ENCODE results near the gene MCRIP2.

MCRIP2 gene

DNA sequence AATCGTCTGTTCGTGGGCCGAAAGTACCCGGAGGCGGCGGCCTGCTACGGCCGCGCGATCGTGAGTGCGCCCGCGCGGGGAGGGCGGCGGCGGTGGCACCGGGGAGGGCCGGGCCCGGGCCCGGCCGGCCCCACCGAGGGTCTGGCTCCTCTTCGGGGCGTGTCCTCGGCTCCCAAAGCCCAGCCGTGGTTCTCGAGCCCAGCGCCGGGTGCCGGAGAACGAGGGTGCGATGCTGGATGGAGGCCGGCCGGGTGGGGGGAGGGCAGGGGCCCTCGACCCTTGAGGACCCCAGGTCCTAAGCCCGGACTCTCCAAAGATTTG is 39.0 kb downstream of the MCRIP2 start:
- Mint-ChIP-seq H3K4me1 (peaks cover 38% of the 10 kb centered on the region), H3K9me3 (no peaks in the 10 kb centered on the region), H3K27me3 (peaks cover 23% of the 10 kb centered on the region), H3K36me3 (peaks cover 16% of the 10 kb centered on the region), H3K27ac (peak overlapping the region; percentile 68), H3K4me3 (peak overlapping the region; percentile 81)
- no peak for DNase-seq
- CTCF ChIA-PET: interaction anchor here (0.9 to 1.7 kb wide), 2 partner anchors 13 to 33 kb away, joined by 3 to 6 read pairs; partner anchors contain the start of gene RHOT2

DNA sequence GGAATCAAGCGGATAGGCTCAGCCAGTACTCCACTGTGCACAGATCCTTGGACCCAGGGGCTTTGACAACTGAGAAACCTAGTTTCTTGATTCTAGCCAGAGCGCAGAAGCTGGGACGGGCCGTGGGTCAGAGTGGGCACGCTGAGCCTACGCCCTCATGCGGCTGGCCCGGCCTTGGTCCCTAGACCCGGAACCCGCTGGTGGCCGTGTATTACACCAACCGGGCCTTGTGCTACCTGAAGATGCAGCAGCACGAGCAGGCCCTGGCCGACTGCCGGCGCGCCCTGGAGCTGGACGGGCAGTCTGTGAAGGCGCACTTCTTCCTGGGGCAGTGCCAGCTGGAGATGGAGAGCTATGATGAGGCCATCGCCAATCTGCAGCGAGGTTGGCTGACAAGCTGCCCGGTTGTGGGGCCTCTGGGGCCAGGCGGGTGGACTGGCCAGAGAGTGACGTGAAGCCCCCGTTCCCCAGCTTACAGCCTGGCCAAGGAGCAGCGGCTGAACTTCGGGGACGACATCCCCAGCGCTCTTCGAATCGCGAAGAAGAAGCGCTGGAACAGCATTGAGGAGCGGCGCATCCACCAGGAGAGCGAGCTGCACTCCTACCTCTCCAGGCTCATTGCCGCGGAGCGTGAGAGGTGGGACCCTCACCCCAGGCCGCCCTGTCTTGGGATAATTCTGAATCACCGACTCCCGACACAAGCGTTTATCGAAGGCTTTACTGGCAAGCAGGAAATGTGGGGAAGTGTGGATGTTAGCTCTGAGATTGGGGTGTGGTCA is 39.5 kb downstream of the MCRIP2 start:
- H3K27ac Mint-ChIP-seq: peak overlapping the region; percentile 68
- peak overlapping the region; percentile 81 for H3K4me3 Mint-ChIP-seq
- H3K27me3 Mint-ChIP-seq: peaks cover 17% of the 10 kb centered on the region
- DNase-seq: no peak
- H3K9me3 Mint-ChIP-seq: no peaks in the 10 kb centered on the region
- CTCF ChIA-PET: interaction anchor here (1.7 kb wide), 1 partner anchor 13 kb away, joined by 6 read pairs; the partner anchor contains the start of gene RHOT2
- peaks cover 17% of the 10 kb centered on the region for H3K36me3 Mint-ChIP-seq
- H3K4me1 Mint-ChIP-seq: peaks cover 42% of the 10 kb centered on the region

DNA sequence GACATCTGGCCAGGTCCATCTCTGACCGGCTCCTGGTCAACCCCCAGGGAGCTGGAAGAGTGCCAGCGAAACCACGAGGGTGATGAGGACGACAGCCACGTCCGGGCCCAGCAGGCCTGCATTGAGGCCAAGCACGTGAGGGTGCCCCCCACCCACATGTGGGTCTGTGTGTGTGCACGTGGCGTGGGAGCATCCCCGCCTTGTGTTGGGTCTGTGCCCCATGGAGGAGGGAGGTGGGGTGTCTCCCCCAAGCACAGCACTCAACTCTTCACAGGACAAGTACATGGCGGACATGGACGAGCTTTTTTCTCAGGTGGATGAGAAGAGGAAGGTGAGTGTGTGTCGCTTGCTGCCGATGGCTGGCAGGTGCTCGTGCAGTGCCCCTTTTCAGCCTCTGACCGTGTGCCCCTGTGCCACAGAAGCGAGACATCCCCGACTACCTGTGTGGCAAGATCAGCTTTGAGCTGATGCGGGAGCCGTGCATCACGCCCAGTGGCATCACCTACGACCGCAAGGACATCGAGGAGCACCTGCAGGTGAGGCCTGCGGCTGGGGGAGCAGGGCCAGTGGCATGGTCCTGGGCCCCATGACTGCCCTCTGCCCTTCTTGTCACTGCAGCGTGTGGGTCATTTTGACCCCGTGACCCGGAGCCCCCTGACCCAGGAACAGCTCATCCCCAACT is 40.3 kb downstream of the MCRIP2 start:
- Mint-ChIP-seq H3K9me3 (no peaks in the 10 kb centered on the region), H3K4me3 (peak overlapping the region; percentile 81), H3K4me1 (peaks cover 38% of the 10 kb centered on the region), H3K27ac (no peak overlapping the region), H3K27me3 (peaks cover 10% of the 10 kb centered on the region), H3K36me3 (peaks cover 21% of the 10 kb centered on the region)
- CTCF ChIA-PET: interaction anchor here (1.7 kb wide), 1 partner anchor 14 kb away, joined by 6 read pairs; the partner anchor contains the start of gene RHOT2
- DNase-seq: no peak

DNA sequence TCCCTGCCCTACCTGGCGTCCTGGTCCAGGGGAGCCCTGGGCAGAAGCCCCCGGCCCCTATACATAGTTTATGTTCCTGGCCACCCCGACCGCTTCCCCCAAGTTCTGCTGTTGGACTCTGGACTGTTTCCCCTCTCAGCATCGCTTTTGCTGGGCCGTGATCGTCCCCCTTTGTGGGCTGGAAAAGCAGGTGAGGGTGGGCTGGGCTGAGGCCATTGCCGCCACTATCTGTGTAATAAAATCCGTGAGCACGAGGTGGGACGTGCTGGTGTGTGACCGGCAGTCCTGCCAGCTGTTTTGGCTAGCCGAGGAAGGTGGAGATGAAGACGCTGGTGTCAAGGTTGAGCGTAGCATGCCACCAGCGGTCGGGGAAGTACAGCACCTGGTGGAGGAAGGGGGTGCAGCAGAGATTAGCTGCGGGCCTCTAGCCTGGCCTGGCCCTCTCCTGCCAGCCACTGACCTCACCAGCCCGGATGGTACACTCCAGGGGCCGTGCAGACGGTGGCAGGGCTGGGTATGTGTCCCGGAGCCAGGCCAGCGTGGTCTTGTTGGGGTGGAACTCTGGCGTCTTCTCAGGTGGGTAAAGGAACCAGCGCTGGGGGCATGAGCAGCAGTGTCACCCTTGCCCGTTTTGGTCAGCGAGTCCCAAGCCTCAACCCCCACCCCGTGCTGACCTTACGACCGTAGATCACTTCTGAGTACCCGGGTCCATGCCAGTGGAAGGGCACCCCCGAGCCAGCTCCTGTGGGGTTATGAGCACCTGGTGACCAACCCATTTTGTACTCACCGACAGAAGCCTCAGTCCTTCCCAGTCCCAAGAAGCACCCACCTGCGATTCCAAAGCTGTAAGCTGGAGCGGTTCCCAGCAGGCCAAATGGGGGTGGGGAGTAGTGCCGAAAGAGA is 41.1 kb downstream of the MCRIP2 start:
- Mint-ChIP-seq H3K4me1 (peaks cover 36% of the 10 kb centered on the region), H3K4me3 (peak overlapping the region; percentile 74), H3K9me3 (no peaks in the 10 kb centered on the region), H3K27me3 (peaks cover 4% of the 10 kb centered on the region), H3K27ac (peak overlapping the region; percentile 67), H3K36me3 (peaks cover 22% of the 10 kb centered on the region)
- CTCF ChIA-PET: no interaction called here
- DNase-seq: no peak

DNA sequence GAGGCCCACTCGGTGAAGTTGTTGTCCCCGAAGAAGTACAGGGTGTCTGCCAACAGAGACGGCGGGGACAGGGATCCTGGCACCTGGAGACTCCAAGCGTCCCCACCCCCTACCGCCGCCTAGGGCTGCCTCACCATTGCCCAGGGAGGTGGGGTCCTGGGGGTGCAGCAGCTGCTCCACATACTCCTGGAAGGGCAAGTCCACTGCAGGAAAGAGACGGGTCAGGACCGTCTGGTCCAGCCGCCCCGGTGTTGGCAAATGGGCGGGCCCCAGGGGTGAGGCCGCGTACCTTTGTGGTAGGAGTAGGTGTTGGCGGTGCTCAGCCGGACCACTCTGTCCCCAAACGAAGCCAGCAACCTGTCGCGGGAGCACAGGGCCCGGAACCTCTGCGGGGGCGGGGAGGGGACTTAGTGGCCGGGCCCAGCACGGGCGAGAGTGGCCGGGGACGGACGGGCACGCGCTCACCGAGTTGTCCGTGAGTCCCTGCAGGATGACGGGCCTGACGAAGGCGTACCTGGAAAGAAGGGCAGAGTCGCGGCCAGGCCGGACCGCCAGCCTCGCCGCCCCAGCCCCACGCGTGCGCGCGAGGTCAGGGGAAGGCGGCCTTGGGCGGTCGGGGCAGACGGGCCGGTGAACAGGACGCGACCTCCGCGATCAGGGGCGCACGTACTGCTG is 41.9 kb downstream of the MCRIP2 start:
- peaks cover 22% of the 10 kb centered on the region for H3K36me3 Mint-ChIP-seq
- CTCF ChIA-PET: no interaction called here
- H3K9me3 Mint-ChIP-seq: no peaks in the 10 kb centered on the region
- peak overlapping the region; percentile 67 for H3K27ac Mint-ChIP-seq
- H3K4me3 Mint-ChIP-seq: peak overlapping the region; percentile 74
- H3K4me1 Mint-ChIP-seq: peaks cover 36% of the 10 kb centered on the region
- H3K27me3 Mint-ChIP-seq: peaks cover 4% of the 10 kb centered on the region
- DNase-seq: no peak

DNA sequence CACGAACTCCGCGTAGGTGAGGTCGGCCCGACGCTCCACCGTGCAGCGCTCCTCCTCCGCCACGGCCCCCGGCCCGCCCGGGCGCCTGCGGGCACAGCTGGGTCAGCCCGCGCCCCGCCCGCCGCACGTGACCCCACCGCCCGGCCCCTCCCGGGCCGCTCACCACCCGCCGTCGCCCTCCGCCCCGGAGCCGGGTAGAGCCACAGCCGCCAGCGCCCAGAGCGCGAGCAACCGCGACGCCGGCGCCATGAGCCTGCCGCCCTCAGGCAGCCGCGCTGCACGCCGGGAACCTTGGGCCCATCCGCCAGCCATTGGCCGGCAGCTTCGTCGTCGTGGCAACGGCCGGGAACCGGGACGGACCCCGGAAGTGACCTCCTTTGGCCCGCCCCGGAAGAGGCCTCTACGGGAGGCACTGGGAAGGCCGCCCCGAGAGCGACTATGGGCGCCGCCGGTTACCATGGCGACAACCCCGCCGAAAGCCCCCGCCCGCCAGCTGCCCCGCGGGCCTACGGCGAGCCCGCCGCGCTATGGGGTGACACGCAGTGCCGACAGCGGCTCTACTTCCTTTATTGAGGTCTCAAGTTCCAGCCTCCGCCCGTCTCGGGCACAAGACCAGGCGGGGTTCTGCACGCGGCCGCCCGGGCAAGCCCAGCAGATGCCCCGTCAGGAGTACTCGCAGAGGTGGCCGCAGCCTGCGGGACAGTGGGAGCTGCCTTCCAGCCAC is 42.6 kb downstream of the MCRIP2 start, which contains the start of gene JMJD8:
TSS of gene JMJD8 (minus strand) at position 264 of the 724 bp plus-strand sequence. CDS start at position 249, 15 bp downstream.
- Mint-ChIP-seq H3K4me1 (peaks cover 38% of the 10 kb centered on the region), H3K9me3 (no peaks in the 10 kb centered on the region), H3K36me3 (peaks cover 22% of the 10 kb centered on the region), H3K27me3 (no peaks in the 10 kb centered on the region), H3K4me3 (peak within 1 kb of the TSS; percentile 74), H3K27ac (peak within 1 kb of the TSS; percentile 68)
- DNase-seq: peak; percentile 98
- CTCF ChIA-PET: no interaction called here

DNA sequence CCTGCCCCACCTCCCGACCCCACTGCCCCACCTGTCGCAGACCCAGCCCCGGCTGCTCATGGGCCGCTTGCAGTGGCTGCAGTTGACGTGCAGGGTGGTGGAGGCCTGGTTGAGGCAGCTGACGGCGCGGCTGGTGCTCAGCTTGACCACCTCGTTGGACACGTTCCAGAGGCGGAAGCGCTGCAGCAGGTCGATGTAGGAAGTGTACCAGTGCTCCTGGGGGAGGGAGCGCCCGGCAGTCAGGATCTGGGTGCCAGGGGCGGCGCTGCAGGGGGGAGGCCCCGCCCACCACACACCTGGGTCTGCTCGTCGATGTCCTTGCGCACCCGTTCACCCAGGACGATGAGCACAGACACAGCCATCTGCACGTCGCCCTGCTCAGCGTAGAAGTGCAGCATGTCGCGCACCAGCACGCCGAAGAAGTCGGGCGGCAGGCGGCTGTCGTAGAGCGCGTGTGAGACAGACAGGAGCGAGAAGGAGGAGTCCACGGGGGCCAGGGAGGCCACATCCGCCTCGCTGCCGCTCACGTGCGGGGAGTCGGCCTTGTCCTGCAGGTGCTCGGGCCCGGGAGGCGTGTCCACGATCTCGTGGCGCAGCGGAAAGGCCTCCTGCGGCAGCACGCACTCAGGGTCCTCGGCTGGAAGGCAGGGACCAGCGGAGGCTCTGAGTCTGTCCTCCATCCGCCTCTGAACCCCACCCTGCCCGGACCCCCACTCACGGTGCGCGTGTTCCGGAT is 43.5 kb downstream of the MCRIP2 start:
- peaks cover 22% of the 10 kb centered on the region for H3K36me3 Mint-ChIP-seq
- no peaks in the 10 kb centered on the region for H3K27me3 Mint-ChIP-seq
- H3K4me3 Mint-ChIP-seq: no peak overlapping the region
- CTCF ChIA-PET: no interaction called here
- no peak for DNase-seq
- H3K27ac Mint-ChIP-seq: peak overlapping the region; percentile 33
- H3K4me1 Mint-ChIP-seq: peaks cover 40% of the 10 kb centered on the region
- no peaks in the 10 kb centered on the region for H3K9me3 Mint-ChIP-seq

DNA sequence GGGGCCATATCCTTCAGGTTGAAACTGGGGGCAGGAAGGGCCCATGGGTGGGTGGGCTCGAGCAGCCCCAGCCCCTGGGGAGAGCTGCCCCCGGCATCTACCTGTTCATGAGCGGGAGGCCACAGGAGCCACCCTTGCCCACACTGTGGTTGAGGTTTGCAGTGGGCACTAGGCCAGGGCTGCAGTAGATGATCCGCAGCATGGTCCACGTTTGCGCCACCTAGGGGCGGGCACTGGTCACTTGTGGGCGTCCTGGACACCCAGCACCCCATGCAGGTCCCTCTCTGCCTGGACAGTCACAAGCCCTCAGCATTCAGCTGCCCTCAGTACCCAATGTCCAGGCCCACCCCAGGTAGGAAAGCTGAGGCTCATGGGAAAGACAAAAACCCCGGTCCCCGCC is 44.3 kb downstream of the MCRIP2 start:
- no peak for DNase-seq
- no peaks in the 10 kb centered on the region for H3K27me3 Mint-ChIP-seq
- peak overlapping the region; percentile 21 for H3K4me3 Mint-ChIP-seq
- H3K36me3 Mint-ChIP-seq: peaks cover 21% of the 10 kb centered on the region
- CTCF ChIA-PET: no interaction called here
- H3K9me3 Mint-ChIP-seq: no peaks in the 10 kb centered on the region
- H3K4me1 Mint-ChIP-seq: peaks cover 45% of the 10 kb centered on the region
- H3K27ac Mint-ChIP-seq: peak overlapping the region; percentile 28

DNA sequence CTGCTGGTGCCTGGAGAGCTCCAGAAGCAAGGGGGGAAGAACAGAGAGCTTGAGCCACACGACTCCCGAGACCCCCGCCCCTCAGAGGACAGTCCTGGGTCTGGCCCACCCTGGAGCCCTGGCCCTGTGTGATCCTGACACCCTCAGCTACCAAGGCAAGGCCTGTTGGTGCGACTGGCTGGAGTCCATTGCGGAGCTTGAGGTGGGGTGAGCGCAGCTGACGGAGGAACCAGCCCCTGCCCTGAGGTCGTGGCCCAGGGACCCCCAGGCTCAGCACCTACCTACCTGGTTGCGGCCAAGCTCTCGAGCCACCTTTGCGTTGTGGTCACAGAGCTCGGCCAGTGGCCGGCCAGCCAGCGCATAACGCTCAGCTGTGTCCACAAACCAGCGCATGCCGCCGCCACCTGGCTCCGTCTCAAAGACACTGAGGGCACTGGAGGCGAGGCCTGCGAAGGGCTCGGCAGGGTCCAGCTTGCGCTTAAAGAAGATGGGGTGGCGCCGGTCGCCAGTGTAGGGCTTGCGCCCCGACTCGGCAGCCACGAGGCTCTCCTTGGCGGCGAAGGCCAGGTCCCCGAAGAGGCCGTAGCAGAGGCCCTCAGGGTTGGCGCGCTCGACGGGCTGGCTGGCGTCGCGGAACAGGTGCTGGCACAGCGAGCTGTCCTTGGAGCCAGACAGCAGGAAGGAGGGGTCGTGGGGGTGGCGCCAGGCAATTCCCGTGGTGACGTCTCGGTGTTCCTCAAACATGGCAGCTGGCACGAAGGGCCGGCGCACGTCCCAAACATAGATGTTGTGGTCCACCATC is 45.0 kb downstream of the MCRIP2 start:
- Mint-ChIP-seq H3K27me3 (no peaks in the 10 kb centered on the region), H3K36me3 (peaks cover 17% of the 10 kb centered on the region), H3K4me3 (peak overlapping the region; percentile 21), H3K9me3 (no peaks in the 10 kb centered on the region), H3K4me1 (peaks cover 43% of the 10 kb centered on the region), H3K27ac (no peak overlapping the region)
- CTCF ChIA-PET: no interaction called here
- no peak for DNase-seq

DNA sequence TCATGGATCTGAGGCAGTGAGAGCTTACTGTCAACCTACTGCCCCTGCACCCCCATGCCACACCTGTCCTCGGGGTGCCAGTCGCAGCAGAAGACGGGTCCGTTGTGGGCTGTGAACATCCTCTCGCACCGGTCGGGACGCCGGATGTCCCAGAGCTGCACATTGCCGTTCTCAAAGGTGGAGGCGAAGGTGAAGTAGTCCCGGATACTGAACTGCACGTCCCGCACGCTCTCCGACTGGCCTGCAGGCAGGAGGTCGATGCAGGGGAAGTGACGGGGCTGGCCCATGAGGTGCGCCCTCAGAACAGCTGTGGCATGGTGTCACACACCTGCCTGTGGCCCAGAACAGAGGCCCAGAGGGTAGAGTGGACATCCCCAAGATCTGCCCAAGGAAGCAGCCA is 45.9 kb downstream of the MCRIP2 start:
- CTCF ChIA-PET: interaction anchor here (1.0 kb wide), 1 partner anchor 19 kb away, joined by 5 read pairs; the partner anchor contains the start of gene RHOT2
- H3K4me3 Mint-ChIP-seq: peak overlapping the region; percentile 23

DNA sequence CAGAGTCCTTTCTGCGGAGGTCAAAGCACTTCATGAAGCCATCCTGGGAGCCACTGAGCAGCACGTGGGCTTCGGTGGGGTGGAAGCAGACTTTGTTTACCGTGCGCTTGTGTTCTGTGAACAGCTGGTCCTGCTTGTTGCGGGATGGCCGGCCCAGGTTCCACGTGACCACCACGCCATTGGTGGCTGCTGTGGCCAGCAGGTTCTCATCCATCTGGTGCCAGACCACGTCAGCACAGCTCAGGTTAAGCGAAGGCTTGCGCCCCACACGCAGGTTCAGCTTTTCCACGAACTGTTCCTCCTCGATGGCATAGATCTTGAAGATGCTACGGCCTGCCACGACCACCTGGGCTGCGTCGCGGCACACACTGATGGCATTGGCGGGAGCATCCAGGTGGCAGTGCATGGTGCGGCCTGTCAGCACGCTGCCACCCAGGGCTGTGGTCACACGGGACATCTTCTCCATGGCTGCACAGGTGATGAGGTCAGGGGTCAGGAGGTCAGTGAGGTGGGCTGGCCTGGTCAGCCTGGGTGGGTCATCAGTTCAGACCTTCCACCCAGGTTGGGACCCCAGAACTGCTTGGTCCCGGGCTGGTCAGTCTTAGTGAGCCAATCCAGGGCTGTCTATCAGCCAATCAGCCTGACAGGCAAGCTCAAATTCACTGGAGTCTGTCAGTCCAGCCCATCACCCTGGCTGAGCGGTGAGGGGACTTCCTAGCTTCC is 47.7 kb downstream of the MCRIP2 start:
- peak overlapping the region; percentile 88 for H3K27ac Mint-ChIP-seq

More for the DNA sequence above, 45.9 kb downstream of the MCRIP2 start:
- Mint-ChIP-seq H3K36me3 (peaks cover 10% of the 10 kb centered on the region), H3K4me1 (peaks cover 38% of the 10 kb centered on the region), H3K27ac (no peak overlapping the region), H3K27me3 (peaks cover under 1% of the 10 kb centered on the region), H3K9me3 (no peaks in the 10 kb centered on the region)
- no peak for DNase-seq

More for the DNA sequence above, 47.7 kb downstream of the MCRIP2 start:
- Mint-ChIP-seq H3K9me3 (no peaks in the 10 kb centered on the region), H3K27me3 (peaks cover 18% of the 10 kb centered on the region), H3K4me1 (peaks cover 32% of the 10 kb centered on the region), H3K36me3 (peaks cover 7% of the 10 kb centered on the region), H3K4me3 (peak overlapping the region; percentile 86)
- no peak for DNase-seq
- CTCF ChIA-PET: no interaction called here

Data from activated naive CD4-positive, alpha-beta T cell treated with anti-CD3 and anti-CD28 coated beads, Interleukin-2, amount 10 ng/mL, durations not matched to agents 7 days and 5 days (primary cell).